ENCODE measurements around the gene TMCC3. TPM values are rescaled to one million over a fixed set of nuclear protein-coding genes. Genes with fewer than 3 reads are reported as not detected.

The TMCC3 gene
- total and polyA plus RNA-seq, 2 of the 13 experiments (the other 11 are each of a cell fraction or from before 2014, with no cell fraction given) = not detected

- DNase-seq (ENCODE audit: low spot score) (peak; percentile 12), ATAC-seq (peak; percentile 60), FAIRE-seq (no peak)
- Histone ChIP-seq H3K79me2 (ENCODE audit: insufficient read depth, low read length) (no peaks in the 10 kb centered on the region), H3K9ac (ENCODE audit: insufficient read depth, low read depth, low read length) (no peak overlapping the region), H4K20me1 (ENCODE audit: insufficient read depth, low read length) (no peaks in the 10 kb centered on the region), H3K4me2 (ENCODE audit: low read depth, low read length) (0 out of 2 replicates have a peak overlapping the region, but pooled peaks have one; percentile 31), H3K27me3 (ENCODE audit: control insufficient read depth in 1 of 2, insufficient read depth in 2 of 2, low read length in 2 of 2) (peaks cover 0 to 21% of the 10 kb centered on the region in 2 experiments; a peak in 3 of 5 replicates), H2AFZ (ENCODE audit: low read length) (no peak overlapping the region), H3K9me3 (ENCODE audit: low read length) (no peaks in the 10 kb centered on the region), H3K27ac (ENCODE audit: extremely low read length, insufficient read depth, low read length) (no peak overlapping the region), H3K4me1 (ENCODE audit: insufficient read depth, low read length) (peaks cover 13% of the 10 kb centered on the region), H3K4me3 (replicated peaks in 1 of 3; ENCODE audit: insufficient read depth in 1 of 3, low read depth in 2 of 3, low read length in 3 of 3) (no peak overlapping the region), H3K36me3 (replicated peaks in 1 of 2; ENCODE audit: control insufficient read depth in 1 of 2, insufficient read depth in 2 of 2, low read length in 2 of 2) (no peaks in the 10 kb centered on the region)
- intact Hi-C loops (cut with micrococcal nuclease; ENCODE audit: unreplicated experiment) = no loop called here
- 25% methylated on average over 5 of the region's 5 CpGs for WGBS (ENCODE audit: low lambda C conversion rate)
- no TSS peak for BruUV-seq (replicated peaks)
- CTCF ChIA-PET (ENCODE audit: low intra/inter-chr PET ratio, low total read pairs) = no interaction called here
- POLR2A ChIA-PET = no interaction called here
- no peak for TF ChIP-seq SP5 (CRISPR knock-in tag; IDR thresholded peaks at IDR 0.05; ENCODE audit: borderline replicate concordance, low read depth)
- in situ Hi-C loops (cut with HindIII; ENCODE audit: extremely low pct_ligation_motif_present, low pct_unique_long_range_greater_than_20kb) = no loop called here
Measured at GRCh38 chr12:94690198-94690771, 39.9 kb upstream of the TMCC3 start.

- H3K27me3 ChIP-seq (ENCODE audit: control insufficient read depth in 1 of 2, insufficient read depth in 2 of 2, low read length in 2 of 2) = peaks cover 1 to 21% of the 10 kb centered on the region in 2 experiments; a peak in 3 of 5 replicates
- no peak for DNase-seq (ENCODE audit: low spot score)
- FAIRE-seq = no peak
- peaks cover 13% of the 10 kb centered on the region for H3K4me1 ChIP-seq (ENCODE audit: insufficient read depth, low read length)
- no peak overlapping the region for H3K27ac ChIP-seq (ENCODE audit: extremely low read length, insufficient read depth, low read length)
- no peak overlapping the region for H3K4me3 ChIP-seq (replicated peaks in 1 of 3; ENCODE audit: insufficient read depth in 1 of 3, low read depth in 2 of 3, low read length in 3 of 3)
- in situ Hi-C loops (cut with HindIII; ENCODE audit: extremely low pct_ligation_motif_present, low pct_unique_long_range_greater_than_20kb) = no loop called here
- ChIA-PET CTCF (ENCODE audit: low intra/inter-chr PET ratio, low total read pairs) (no interaction called here), POLR2A (no interaction called here)
- 0 out of 2 replicates have a peak overlapping the region, but pooled peaks have one; percentile 31 for H3K4me2 ChIP-seq (ENCODE audit: low read depth, low read length)
- no peaks in the 10 kb centered on the region for H3K36me3 ChIP-seq (replicated peaks in 1 of 2; ENCODE audit: control insufficient read depth in 1 of 2, insufficient read depth in 2 of 2, low read length in 2 of 2)
- TF ChIP-seq ZNF710 (CRISPR knock-in tag; IDR thresholded peaks at IDR 0.05; ENCODE audit: borderline replicate concordance) = no peak
- no peak for TF ChIP-seq FUBP1 (CRISPR knock-in tag; IDR thresholded peaks at IDR 0.05; ENCODE audit: borderline replicate concordance)
- no peak for TF ChIP-seq ZNF124 (CRISPR knock-in tag; IDR thresholded peaks at IDR 0.05)
- TF ChIP-seq ZNF569 (CRISPR knock-in tag; IDR thresholded peaks at IDR 0.05; ENCODE audit: borderline replicate concordance) = no peak
- no peak for TF ChIP-seq SALL2 (CRISPR knock-in tag; IDR thresholded peaks at IDR 0.05)
- TF ChIP-seq AFF4 (CRISPR knock-in tag; IDR thresholded peaks at IDR 0.05) = no peak
- no peak overlapping the region for H3K9ac ChIP-seq (ENCODE audit: insufficient read depth, low read depth, low read length)
- no peaks in the 10 kb centered on the region for H3K79me2 ChIP-seq (ENCODE audit: insufficient read depth, low read length)
- intact Hi-C loops (cut with micrococcal nuclease; ENCODE audit: unreplicated experiment) = no loop called here
- no TSS peak for BruUV-seq (replicated peaks)
- H4K20me1 ChIP-seq (ENCODE audit: insufficient read depth, low read length) = no peaks in the 10 kb centered on the region
- no peak overlapping the region for H2AFZ ChIP-seq (ENCODE audit: low read length)
- WGBS (ENCODE audit: low lambda C conversion rate) = 3% methylated on average over 5 of the region's 9 CpGs
- ATAC-seq = peak; percentile 65
- no peaks in the 10 kb centered on the region for H3K9me3 ChIP-seq (ENCODE audit: low read length)
Measured at GRCh38 chr12:94689646-94690036, 39.3 kb upstream of the TMCC3 start.
